Loucy (cell line): ENCODE data around the gene CCDC149.

ENCODE experiments used
- EZH2phosphoT487 ChIP-seq: fragments of 200-600 bp; IDR thresholded peaks from 2 replicates; pipeline ENCODE4 v1.6.1; 2018; ENCODE audit warnings: antibody characterized with exemption, mild to moderate bottlenecking, moderate library complexity, borderline replicate concordance
- TF ChIP-seq, protein P1 (sequence below): fragments of 200-600 bp; sonication (generic); conservative IDR thresholded peaks from 2 replicates; pipeline ENCODE4 v1.5.1; 2014; ENCODE audit warnings: mild to moderate bottlenecking, antibody characterized with exemption, low read length

DNA sequence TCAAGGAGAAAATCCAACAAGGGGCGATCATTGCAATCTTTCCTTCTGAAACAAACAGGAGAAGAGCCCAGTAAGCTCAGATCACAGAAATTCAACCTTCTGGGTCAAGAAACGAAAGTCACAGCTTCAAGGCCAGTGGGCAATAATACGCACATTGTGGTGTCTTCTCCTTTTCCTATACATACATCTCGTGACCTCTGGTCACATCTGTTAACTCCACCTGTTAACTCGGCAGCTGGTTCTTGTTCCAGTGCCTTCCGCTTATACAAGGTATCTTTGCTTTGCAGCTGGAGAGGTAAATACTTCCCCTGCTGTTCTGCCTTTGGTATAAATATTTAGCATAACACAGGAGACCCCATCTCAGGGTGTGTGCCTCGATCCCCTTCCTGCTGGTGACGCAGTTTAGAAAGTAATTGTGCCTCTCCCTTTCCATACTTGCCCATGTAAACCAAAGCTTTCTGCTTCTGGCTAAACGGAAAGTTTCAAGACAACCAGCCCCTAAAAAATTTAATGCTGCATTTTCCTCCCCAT, 45.0 kb downstream of the CCDC149 start:
- TF ChIP-seq, protein P1, sequence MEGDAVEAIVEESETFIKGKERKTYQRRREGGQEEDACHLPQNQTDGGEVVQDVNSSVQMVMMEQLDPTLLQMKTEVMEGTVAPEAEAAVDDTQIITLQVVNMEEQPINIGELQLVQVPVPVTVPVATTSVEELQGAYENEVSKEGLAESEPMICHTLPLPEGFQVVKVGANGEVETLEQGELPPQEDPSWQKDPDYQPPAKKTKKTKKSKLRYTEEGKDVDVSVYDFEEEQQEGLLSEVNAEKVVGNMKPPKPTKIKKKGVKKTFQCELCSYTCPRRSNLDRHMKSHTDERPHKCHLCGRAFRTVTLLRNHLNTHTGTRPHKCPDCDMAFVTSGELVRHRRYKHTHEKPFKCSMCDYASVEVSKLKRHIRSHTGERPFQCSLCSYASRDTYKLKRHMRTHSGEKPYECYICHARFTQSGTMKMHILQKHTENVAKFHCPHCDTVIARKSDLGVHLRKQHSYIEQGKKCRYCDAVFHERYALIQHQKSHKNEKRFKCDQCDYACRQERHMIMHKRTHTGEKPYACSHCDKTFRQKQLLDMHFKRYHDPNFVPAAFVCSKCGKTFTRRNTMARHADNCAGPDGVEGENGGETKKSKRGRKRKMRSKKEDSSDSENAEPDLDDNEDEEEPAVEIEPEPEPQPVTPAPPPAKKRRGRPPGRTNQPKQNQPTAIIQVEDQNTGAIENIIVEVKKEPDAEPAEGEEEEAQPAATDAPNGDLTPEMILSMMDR = no peak
- TF ChIP-seq EZH2phosphoT487 = no peak
